HG03378 (cell line): Measurements from ENCODE around the gene MMADHC.

Experiments used
- ATAC-seq: cut with Tn5 transposase; IDR thresholded peaks from one replicate; pipeline ENCODE4 v1.9.1; 2021; ENCODE audit warnings: mild to moderate bottlenecking, moderate library complexity; ENCODE audit not compliant: unreplicated experiment

MMADHC gene

GRCh38 chr2:149559341-149560068 lies 28.1 kb downstream of the MMADHC start:
- ATAC-seq, result no peak

DNA sequence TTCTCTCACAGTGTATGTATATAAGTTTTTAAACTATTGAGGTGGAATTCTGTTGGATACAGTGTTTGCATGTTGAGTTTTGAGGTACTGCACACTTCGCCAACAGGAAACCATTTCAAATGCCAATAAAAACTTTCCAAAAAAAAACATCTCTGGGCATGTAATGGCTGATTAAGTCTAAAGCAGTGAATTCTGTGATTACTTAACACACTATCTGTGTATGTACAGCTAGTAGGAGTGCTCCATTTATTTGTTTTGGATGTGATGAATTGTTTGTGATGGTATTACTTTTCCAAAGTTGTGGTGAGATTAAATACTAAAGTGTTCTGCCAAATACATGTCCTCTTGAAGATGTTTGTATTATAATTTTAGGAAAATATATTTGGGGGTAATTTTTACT lies 31.1 kb downstream of the MMADHC start:
- no peak for ATAC-seq

DNA sequence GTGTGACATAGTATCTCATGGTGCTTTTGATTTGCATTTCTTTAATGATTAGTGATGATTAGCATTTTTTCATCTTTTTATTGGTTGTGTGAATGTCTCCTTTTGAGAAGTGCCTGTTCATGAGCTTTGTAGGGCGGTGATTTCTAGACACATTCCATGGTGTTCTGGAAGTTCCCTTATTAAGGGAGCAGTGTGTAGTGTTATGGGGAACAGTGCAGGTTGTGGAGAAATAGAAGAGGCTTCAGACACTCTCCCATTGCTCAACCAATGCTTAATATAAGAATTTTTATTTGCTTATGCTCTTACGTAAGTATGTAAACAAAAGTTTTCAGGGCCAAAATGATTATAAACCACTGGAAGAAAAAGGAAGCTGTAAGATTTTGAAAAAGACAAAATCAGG lies 34.7 kb downstream of the MMADHC start:
- ATAC-seq, result no peak

DNA sequence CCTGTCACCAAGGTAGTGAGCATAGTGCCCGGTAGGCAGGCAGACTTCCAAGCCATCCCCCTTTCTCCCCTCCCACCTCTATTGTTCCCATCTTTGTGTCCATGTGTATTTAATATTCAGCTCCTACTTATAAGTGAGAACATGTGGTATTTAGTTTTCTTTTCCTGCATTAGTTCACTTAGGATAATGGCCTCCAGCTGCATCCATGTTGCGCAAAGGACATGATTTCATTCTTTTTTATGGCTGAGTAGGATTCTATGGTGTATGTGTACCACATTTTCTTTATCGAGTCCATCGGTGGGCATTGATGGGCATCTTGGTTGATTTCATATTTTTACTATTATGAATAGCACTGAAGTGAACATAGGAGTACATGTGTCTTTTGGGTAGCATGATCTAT lies 35.3 kb downstream of the MMADHC start:
- no peak for ATAC-seq

DNA sequence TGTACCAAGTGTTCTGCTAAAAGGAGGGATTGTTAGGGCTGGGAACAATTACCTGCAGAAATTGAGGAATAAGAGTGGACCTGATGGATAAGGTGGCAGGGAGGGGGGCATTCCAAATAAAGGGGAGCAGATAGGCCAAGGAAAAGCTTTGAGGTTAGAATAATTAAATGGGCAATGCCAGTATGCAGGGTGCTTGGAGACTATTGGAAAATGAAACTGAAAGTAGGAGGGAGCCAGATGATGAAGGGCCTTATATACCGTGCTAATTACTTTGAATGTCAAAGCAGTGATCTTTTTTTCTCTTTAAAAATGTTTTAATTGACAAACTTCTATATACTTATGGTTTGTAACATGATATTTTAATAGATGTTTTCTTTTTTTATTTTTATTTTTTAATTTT lies 42.9 kb downstream of the MMADHC start:
- ATAC-seq, result no peak

GRCh38 chr2:149543845-149544244 lies 43.7 kb downstream of the MMADHC start:
- no peak for ATAC-seq

- no peak for ATAC-seq
Measured at GRCh38 chr2:149540138-149540537, 47.4 kb downstream of the MMADHC start.

- no peak for ATAC-seq
Measured at GRCh38 chr2:149538138-149538833, 49.3 kb downstream of the MMADHC start.

DNA sequence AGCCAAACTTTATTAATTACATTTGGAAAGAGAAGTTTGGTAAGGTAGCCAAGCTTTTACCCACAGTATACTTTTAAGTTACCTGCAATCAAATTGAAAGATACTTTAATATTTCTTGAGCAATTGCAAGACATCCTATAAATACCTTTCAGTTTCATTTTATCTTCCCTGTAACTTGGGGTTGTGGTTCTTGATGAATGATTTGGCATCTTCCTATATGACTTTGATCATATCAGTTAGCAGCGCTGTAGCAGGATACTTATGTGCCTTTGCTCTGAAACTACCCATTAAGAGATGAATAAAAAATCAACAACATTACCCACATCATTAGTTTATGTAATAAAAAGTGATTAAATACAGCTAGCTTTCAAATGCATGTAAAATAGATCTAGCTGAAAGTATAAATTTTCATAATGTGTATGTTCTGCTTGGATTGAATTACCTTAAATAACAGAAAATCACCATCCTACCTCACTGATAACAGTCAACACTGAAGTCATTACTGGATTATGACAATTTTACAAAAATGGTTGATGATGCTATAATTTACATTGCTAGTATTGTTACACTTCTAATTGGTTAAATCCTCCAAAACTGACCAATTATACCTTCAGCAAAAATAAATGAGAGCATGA lies 50.4 kb downstream of the MMADHC start:
- ATAC-seq, result no peak

GRCh38 chr2:149536649-149537048 lies 50.9 kb downstream of the MMADHC start:
- no peak for ATAC-seq

GRCh38 chr2:149534674-149535073 lies 52.9 kb downstream of the MMADHC start:
- no peak for ATAC-seq

- no peak for ATAC-seq
Measured at GRCh38 chr2:149528983-149529382, 58.6 kb downstream of the MMADHC start.

DNA sequence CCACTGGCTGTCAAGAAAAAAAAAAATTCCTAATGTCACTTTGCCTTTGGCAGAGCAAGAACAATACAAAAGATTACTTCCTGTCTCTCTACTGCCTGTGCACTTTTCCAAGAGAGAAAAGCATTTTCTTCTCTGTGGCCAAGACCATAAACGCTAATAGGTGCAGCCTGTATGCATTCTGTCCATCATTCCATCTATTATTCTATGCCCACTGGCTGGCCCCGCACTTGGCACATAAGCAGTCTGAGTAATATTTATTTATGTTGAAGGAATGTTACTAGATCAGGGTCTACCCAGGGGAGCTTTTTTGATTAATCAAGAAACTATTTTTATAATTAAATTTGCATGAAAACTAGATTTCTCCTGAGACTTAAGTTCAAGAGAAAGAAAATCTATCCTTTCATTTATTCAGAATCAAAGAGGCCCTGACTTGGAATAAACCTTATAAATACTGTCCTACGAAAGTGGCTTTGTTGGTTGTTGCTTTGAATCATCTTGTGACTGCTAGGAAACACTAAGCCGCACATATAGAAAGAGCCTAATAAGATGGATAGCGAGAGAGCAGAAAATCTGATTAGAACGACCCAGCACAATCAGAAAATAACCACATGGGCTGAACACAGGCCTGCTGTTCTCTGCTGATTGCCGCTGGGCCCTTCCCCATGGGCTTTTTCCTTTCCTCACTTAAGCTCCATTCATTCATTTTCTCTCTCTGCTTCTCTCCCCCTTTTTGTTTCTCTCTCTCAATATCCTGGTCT lies 59.4 kb downstream of the MMADHC start:
- ATAC-seq, result no peak

GRCh38 chr2:149526689-149527088 lies 60.9 kb downstream of the MMADHC start:
- ATAC-seq, result no peak

GRCh38 chr2:149525323-149525722 lies 62.3 kb downstream of the MMADHC start:
- no peak for ATAC-seq
